ENCODE data around the gene ALKAL2. TPM values are rescaled to one million over a fixed set of nuclear protein-coding genes. Genes with fewer than 3 reads are reported as not detected.

The ALKAL2 gene
- total and polyA plus RNA-seq, 2 experiments from 2014 or later, result 2.9 to 27.5 TPM

DNA sequence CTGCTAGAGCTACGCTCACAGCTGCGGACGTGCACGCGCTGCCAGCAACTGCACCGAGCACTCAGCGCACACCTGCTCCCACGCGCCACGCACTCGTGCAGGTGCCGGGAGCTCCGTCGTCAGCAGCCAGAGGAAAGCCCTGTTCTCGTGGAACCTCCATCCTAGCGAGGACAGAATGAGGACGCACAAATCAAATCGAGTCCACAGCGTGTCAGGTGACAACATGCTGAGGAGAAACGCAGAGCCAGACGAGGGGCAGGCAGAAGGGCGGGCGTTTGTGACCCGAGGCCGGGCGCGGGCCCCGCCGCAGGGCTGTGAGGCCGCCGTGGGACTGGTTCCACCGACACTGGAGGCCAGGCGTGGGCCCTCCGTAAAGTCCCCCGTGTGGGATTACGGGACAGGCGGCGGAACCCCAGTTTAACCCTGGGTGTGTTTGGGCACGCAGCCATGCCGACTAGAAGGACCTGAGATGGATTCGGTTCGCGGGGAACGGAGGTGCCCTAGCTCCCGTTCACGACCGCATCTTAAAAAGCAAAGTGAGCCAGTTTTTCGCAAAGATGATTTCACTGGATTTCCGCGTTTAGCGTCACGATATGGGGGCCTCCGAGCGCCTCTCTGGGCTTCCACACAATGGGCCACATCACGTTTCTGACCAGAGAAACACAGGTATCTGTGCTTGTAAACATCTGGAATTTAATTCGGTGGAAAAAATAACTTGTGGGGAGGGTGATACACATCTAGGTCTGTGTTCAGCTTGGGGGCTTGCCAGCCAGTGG, 26.9 kb upstream of the ALKAL2 start:
- WGBS (ENCODE audit: low lambda C conversion rate, missing lambda C conversion rate), result 93% methylated on average over 55 of the region's 56 CpGs

DNA sequence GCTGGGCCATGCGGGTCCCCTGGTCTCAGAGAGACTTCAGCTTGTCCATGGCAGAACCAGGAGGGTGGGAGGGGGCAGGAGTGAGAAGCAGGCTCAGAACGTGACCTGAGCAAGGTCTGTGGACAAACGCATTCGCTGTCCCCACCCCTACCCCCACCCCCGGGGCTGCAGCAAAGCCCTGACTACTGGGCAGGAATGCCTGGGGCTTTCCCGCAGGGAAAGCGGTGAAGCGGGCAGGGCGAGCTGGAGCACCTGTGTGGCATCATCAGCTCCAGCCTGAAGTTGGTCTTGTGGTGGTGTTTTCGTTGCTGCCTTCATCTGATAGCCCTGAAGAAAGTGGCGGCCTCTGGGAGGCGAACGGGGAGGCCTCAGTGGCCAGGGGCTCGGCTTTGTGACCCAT, 26.1 kb upstream of the ALKAL2 start:
- no peaks in the 10 kb centered on the region for H3K9me2 ChIP-seq (replicated peaks; ENCODE audit: insufficient read depth)
- 89% methylated on average over 11 of the region's 14 CpGs for WGBS (ENCODE audit: low lambda C conversion rate, missing lambda C conversion rate)
- no peak for DNase-seq (ENCODE audit: low spot score)
- no peak overlapping the region for H3K4me2 ChIP-seq
- H3K9me3 ChIP-seq (ENCODE audit: low read depth), result no peaks in the 10 kb centered on the region
- no peak overlapping the region for H3K27ac ChIP-seq
- TF ChIP-seq, protein P1, sequence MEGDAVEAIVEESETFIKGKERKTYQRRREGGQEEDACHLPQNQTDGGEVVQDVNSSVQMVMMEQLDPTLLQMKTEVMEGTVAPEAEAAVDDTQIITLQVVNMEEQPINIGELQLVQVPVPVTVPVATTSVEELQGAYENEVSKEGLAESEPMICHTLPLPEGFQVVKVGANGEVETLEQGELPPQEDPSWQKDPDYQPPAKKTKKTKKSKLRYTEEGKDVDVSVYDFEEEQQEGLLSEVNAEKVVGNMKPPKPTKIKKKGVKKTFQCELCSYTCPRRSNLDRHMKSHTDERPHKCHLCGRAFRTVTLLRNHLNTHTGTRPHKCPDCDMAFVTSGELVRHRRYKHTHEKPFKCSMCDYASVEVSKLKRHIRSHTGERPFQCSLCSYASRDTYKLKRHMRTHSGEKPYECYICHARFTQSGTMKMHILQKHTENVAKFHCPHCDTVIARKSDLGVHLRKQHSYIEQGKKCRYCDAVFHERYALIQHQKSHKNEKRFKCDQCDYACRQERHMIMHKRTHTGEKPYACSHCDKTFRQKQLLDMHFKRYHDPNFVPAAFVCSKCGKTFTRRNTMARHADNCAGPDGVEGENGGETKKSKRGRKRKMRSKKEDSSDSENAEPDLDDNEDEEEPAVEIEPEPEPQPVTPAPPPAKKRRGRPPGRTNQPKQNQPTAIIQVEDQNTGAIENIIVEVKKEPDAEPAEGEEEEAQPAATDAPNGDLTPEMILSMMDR (IDR thresholded peaks at IDR 0.05; ENCODE audit: poor library complexity), result no peak
- TF ChIP-seq EZH2 (IDR thresholded peaks at IDR 0.05; ENCODE audit: borderline replicate concordance) (no peak), EZH2phosphoT487 (IDR thresholded peaks at IDR 0.05; ENCODE audit: low read depth, severe bottlenecking, unreplicated experiment) (no peak)
- no peaks in the 10 kb centered on the region for H3K79me2 ChIP-seq
- H4K20me1 ChIP-seq (ENCODE audit: insufficient read depth, poor library complexity, severe bottlenecking), result no peaks in the 10 kb centered on the region
- H3K36me3 ChIP-seq (replicated peaks; ENCODE audit: insufficient read depth, low read depth), result no peaks in the 10 kb centered on the region
- no peaks in the 10 kb centered on the region for H3K27me3 ChIP-seq
- H2AFZ ChIP-seq, result no peak overlapping the region
- no peak overlapping the region for H3K4me3 ChIP-seq
- H3K4me1 ChIP-seq (ENCODE audit: insufficient read depth), result no peaks in the 10 kb centered on the region

More for the DNA sequence above, 26.9 kb upstream of the ALKAL2 start:
- DNase-seq (ENCODE audit: low spot score), result no peak
- H3K9me2 ChIP-seq (replicated peaks; ENCODE audit: insufficient read depth), result no peaks in the 10 kb centered on the region
- H3K4me3 ChIP-seq, result no peak overlapping the region
- no peak overlapping the region for H2AFZ ChIP-seq
- H3K79me2 ChIP-seq, result no peaks in the 10 kb centered on the region
- no peak for TF ChIP-seq EZH2 (IDR thresholded peaks at IDR 0.05; ENCODE audit: borderline replicate concordance)
- TF ChIP-seq EZH2phosphoT487 (IDR thresholded peaks at IDR 0.05; ENCODE audit: low read depth, severe bottlenecking, unreplicated experiment), result no peak
- TF ChIP-seq, protein P1 (IDR thresholded peaks at IDR 0.05; ENCODE audit: poor library complexity), result no peak
- H3K27ac ChIP-seq, result no peak overlapping the region
- H3K36me3 ChIP-seq (replicated peaks; ENCODE audit: insufficient read depth, low read depth), result no peaks in the 10 kb centered on the region
- no peaks in the 10 kb centered on the region for H3K27me3 ChIP-seq
- no peaks in the 10 kb centered on the region for H4K20me1 ChIP-seq (ENCODE audit: insufficient read depth, poor library complexity, severe bottlenecking)
- no peaks in the 10 kb centered on the region for H3K4me1 ChIP-seq (ENCODE audit: insufficient read depth)
- no peaks in the 10 kb centered on the region for H3K9me3 ChIP-seq (ENCODE audit: low read depth)
- no peak overlapping the region for H3K4me2 ChIP-seq

- TF ChIP-seq EZH2phosphoT487 (IDR thresholded peaks at IDR 0.05; ENCODE audit: low read depth, severe bottlenecking, unreplicated experiment) (no peak), EZH2 (IDR thresholded peaks at IDR 0.05; ENCODE audit: borderline replicate concordance) (no peak)
- TF ChIP-seq, protein P1 (IDR thresholded peaks at IDR 0.05; ENCODE audit: poor library complexity), result no peak
- no peaks in the 10 kb centered on the region for H3K79me2 ChIP-seq
Measured at GRCh38 chr2:310994-311393, 23.1 kb upstream of the ALKAL2 start.

More at GRCh38 chr2:310994-311393, 23.1 kb upstream of the ALKAL2 start:
- Histone ChIP-seq H3K27me3 (no peaks in the 10 kb centered on the region), H2AFZ (no peak overlapping the region), H3K27ac (no peak overlapping the region), H3K4me2 (no peak overlapping the region), H3K9me2 (replicated peaks; ENCODE audit: insufficient read depth) (no peaks in the 10 kb centered on the region), H3K4me3 (no peak overlapping the region), H3K36me3 (replicated peaks; ENCODE audit: insufficient read depth, low read depth) (no peaks in the 10 kb centered on the region), H3K4me1 (ENCODE audit: insufficient read depth) (no peaks in the 10 kb centered on the region), H3K9me3 (ENCODE audit: low read depth) (no peaks in the 10 kb centered on the region), H4K20me1 (ENCODE audit: insufficient read depth, poor library complexity, severe bottlenecking) (no peaks in the 10 kb centered on the region)
- DNase-seq (ENCODE audit: low spot score), result no peak
- 81% methylated on average over 5 of the region's 5 CpGs for WGBS (ENCODE audit: low lambda C conversion rate, missing lambda C conversion rate)
